Lower lobe of right lung (tissue), 2 donors: Measurements from ENCODE around the gene SLIT3. TPM values are rescaled to one million over a fixed set of nuclear protein-coding genes. Genes with fewer than 3 reads are reported as not detected.

Experiments used
- ATAC-seq, 2 donors: fragments of 200-7000 bp; cut with Tn5 transposase; one replicate each; pipeline ENCODE4 v1.9.1; 2020 to 2022; ENCODE audit warnings: mild to moderate bottlenecking in 2 of 2, moderate library complexity in 2 of 2
- DNase-seq: peaks from one replicate; pipeline ENCODE4 v3.0.0-alpha.2; 2020
- H3K27ac ChIP-seq: fragments of 200-600 bp; one replicate; pipeline ENCODE4 v1.8.0; 2022
- H3K27me3 ChIP-seq: fragments of 200-600 bp; one replicate; pipeline ENCODE4 v1.8.0; 2022; ENCODE audit warnings: low read depth
- H3K36me3 ChIP-seq: fragments of 200-600 bp; one replicate; pipeline ENCODE4 v1.8.0; 2022; ENCODE audit warnings: mild to moderate bottlenecking
- H3K4me1 ChIP-seq: fragments of 200-600 bp; one replicate; pipeline ENCODE4 v1.8.0; 2022
- H3K4me3 ChIP-seq: fragments of 200-600 bp; one replicate; pipeline ENCODE4 v1.8.0; 2022; ENCODE audit warnings: mild to moderate bottlenecking
- H3K9me3 ChIP-seq: fragments of 200-600 bp; one replicate; pipeline ENCODE4 v1.8.0; 2022
- intact Hi-C: fragments of 100-400 bp; cut with DNase I; formaldehyde crosslinking; loops from one replicate; pipeline ENCODE4 v1.11.0; 2022
- total RNA-seq: library from RNA; stranded (reverse); fragmentation: NEBNext Ultra II Directional; extraction: Animal tissue kit (Norgen Biotek cat#: 25700); gene quantifications from one replicate; pipeline ENCODE4 v1.2.1, GENCODE V29; 2021
- TF ChIP-seq, protein P1 (sequence below): fragments of 200-600 bp; IDR thresholded peaks from one replicate; pipeline ENCODE4 v1.8.0; 2022; ENCODE audit warnings: antibody characterized with exemption, mild to moderate bottlenecking
- donor health status: DM: no; HTN: yes; CAD: no; lungs with severe emphysema.

The SLIT3 gene
- total RNA-seq, 1 donor from 2014 or later: 48.6 TPM

DNA sequence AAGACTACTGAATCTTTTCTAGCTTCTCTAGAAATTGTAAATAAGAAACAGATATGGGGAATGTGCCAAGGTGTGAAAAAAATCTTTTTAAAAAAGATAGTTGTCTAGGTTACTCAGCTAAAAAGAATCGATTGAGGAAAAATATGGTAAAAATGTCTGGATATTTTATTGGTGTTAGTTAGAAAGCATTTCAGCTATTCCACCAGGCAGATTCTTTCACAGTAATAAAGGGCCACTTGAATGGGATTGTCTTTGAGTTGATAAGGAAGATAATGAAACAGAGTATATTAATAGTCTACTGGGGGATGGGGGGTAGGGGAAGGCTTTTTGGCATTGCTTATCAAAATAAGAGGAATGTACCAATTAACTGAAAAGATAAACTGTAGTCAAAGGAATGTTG lies 51.9 kb downstream of the SLIT3 start:
- Histone ChIP-seq H3K9me3 (no peaks in the 10 kb centered on the region), H3K4me3 (no peak overlapping the region), H3K4me1 (no peaks in the 10 kb centered on the region), H3K27ac (no peak overlapping the region), H3K27me3 (no peaks in the 10 kb centered on the region), H3K36me3 (no peaks in the 10 kb centered on the region)
- no peak for ATAC-seq
- intact Hi-C loops: no loop called here
- TF ChIP-seq, protein P1, sequence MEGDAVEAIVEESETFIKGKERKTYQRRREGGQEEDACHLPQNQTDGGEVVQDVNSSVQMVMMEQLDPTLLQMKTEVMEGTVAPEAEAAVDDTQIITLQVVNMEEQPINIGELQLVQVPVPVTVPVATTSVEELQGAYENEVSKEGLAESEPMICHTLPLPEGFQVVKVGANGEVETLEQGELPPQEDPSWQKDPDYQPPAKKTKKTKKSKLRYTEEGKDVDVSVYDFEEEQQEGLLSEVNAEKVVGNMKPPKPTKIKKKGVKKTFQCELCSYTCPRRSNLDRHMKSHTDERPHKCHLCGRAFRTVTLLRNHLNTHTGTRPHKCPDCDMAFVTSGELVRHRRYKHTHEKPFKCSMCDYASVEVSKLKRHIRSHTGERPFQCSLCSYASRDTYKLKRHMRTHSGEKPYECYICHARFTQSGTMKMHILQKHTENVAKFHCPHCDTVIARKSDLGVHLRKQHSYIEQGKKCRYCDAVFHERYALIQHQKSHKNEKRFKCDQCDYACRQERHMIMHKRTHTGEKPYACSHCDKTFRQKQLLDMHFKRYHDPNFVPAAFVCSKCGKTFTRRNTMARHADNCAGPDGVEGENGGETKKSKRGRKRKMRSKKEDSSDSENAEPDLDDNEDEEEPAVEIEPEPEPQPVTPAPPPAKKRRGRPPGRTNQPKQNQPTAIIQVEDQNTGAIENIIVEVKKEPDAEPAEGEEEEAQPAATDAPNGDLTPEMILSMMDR: no peak
- no peak for DNase-seq

DNA sequence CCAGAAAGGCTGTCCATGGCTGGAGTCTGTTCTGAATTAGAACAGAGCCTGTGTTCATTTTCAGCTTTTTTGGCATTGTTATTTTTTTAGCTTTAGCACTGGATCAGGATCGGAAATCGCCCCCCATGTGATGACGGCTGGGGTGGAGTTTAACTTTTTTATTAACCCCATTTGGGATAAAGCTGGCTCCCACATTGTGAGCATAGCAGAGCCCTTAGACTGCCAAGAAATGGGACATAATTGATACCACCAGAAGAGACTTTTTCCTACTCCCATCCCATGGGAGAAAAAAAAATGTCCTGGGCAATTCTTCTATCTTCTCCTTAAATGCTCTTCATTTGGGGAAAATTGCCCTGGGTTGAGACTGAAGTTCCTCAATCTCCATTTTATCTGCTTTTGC lies 52.4 kb downstream of the SLIT3 start:
- no peaks in the 10 kb centered on the region for H3K4me1 ChIP-seq
- no peaks in the 10 kb centered on the region for H3K36me3 ChIP-seq
- intact Hi-C loops: no loop called here
- no peak for ATAC-seq
- TF ChIP-seq, protein P1: no peak
- no peak overlapping the region for H3K27ac ChIP-seq
- H3K4me3 ChIP-seq: no peak overlapping the region
- no peaks in the 10 kb centered on the region for H3K9me3 ChIP-seq
- no peaks in the 10 kb centered on the region for H3K27me3 ChIP-seq
- DNase-seq: no peak

DNA sequence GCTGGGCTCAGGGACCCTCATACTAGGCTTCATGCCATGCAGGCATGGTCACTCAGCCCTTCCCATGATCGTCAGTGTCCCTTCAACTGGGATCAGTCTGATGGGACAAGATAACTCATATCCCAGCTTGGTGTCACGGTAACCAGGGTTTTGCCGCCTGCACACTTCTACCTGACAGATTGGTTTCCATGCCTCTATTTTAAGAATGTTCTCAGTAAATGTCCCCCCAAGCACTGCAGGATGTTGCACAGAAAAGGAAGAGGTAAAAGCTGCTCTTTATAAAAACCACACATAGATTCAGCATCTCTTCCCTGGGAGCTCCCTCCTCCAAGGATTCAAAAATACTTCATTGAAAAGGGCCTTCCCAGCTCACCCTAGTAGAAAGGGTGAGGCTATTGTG lies 56.1 kb downstream of the SLIT3 start:
- intact Hi-C loops: no loop called here
- TF ChIP-seq, protein P1: no peak
- peaks cover 3% of the 10 kb centered on the region for H3K9me3 ChIP-seq
- no peaks in the 10 kb centered on the region for H3K27me3 ChIP-seq
- ATAC-seq: no peak
- no peak overlapping the region for H3K4me3 ChIP-seq
- H3K4me1 ChIP-seq: no peaks in the 10 kb centered on the region
- no peak for DNase-seq
- H3K27ac ChIP-seq: no peak overlapping the region
- H3K36me3 ChIP-seq: no peaks in the 10 kb centered on the region

DNA sequence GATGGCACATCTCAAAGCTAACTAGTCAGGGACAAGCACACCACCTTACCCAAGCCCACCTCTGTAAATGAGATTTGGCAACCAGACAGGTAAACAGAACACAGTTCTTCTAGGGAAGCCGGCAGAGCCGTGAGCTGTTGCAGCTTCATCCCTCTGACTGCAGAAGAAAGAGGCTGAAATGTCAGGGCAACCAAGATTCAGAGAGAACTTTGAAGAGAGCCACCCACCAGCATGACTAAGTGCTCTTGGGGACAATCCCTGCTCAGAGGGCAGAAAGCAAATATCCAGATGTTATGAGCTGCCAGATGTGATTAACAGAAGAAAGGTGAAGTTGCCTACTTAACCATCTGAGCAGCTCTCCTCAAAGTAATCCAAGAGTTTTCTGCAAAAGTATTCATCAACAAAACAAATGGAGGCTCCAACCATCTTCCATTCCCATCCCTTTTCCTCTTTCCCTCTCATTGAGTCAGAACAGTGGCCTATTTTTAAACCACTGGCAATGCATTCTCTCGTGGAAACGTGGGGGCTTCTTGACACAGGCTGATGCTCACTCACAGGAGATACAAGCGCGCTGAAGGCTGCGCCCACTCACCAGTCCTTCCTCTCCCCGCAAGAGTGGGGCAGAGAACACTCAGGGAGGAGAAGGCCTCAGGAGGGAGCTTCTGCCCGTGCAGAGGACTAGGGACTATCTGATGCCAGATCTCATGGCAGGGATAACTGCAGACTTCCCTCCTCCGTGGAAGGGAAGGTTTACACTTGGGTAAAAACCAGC lies 57.1 kb downstream of the SLIT3 start:
- no peak for ATAC-seq
- no peak overlapping the region for H3K4me3 ChIP-seq
- intact Hi-C loops: no loop called here
- no peaks in the 10 kb centered on the region for H3K27me3 ChIP-seq
- no peaks in the 10 kb centered on the region for H3K36me3 ChIP-seq
- TF ChIP-seq, protein P1: no peak
- DNase-seq: no peak
- H3K27ac ChIP-seq: no peak overlapping the region
- H3K4me1 ChIP-seq: no peaks in the 10 kb centered on the region
- H3K9me3 ChIP-seq: peaks cover 10% of the 10 kb centered on the region

DNA sequence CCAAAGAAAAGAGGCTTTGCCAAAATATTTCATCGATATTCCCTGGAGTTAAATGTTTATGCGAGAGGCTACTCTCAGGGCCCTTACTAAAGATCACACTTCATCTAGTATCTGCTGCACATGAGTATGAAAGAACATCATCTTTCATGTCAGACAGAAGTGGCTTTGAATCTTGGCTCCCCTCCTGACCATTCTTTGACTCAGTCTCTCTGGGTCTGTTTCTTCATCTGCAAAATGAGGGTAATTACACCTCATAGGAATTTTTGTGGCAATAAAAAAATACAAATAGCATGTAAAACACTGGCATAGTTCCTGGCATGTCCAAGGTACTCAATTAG lies 58.1 kb downstream of the SLIT3 start:
- intact Hi-C loops: no loop called here
- Histone ChIP-seq H3K9me3 (peaks cover 10% of the 10 kb centered on the region), H3K27ac (no peak overlapping the region), H3K4me1 (no peaks in the 10 kb centered on the region), H3K4me3 (no peak overlapping the region), H3K27me3 (no peaks in the 10 kb centered on the region), H3K36me3 (no peaks in the 10 kb centered on the region)
- ATAC-seq: no peak
- no peak for DNase-seq
- TF ChIP-seq, protein P1: no peak
